PFSK-1 (cell line): ENCODE results near the gene CASZ1.

Experiments used
- FOXP2 ChIP-seq: optimal IDR thresholded peaks from 2 replicates; pipeline ENCODE3; 2011; ENCODE audit warnings: borderline replicate concordance, control low read depth, inconsistent platforms; ENCODE audit not compliant: insufficient read depth; ENCODE audit errors: extremely low read length, extremely low read depth
- POLR2AphosphoS5 ChIP-seq: IDR thresholded peaks from 2 replicates; pipeline ENCODE4 v1.6.1; 2012; ENCODE audit warnings: low read depth, mild to moderate bottlenecking, control low read depth, low read length, moderate library complexity
- REST ChIP-seq, 2 experiments: IDR thresholded peaks; 2 replicates each; pipeline versions ENCODE4 v1.6.1 to v1.8.0; 2011 to 2012; ENCODE audit warnings: low read depth in 2 of 2, low read length in 2 of 2, control low read depth in 1 of 2, inconsistent platforms in 1 of 2, mild to moderate bottlenecking in 1 of 2, moderate library complexity in 1 of 2; ENCODE audit not compliant: insufficient read depth in 1 of 2
- TAF1 ChIP-seq: IDR thresholded peaks from 2 replicates; pipeline ENCODE4 v1.6.1; 2012; ENCODE audit warnings: low read length, control low read depth, borderline replicate concordance; ENCODE audit not compliant: insufficient read depth

- TF ChIP-seq TAF1 (no peak), REST (IDR thresholded peaks at IDR 0.05; ENCODE audit: insufficient read depth in 1 of 2, low read depth in 2 of 2, low read length in 2 of 2) (no peak), POLR2AphosphoS5 (no peak), FOXP2 (no peak)
Measured at GRCh38 chr1:10634075-10634427, 162.4 kb downstream of the CASZ1 start.
